ENCODE results near the gene PAX4. TPM values are rescaled to one million over a fixed set of nuclear protein-coding genes. Genes with fewer than 3 reads are reported as not detected.

PAX4 gene
- total RNA-seq, 1 experiment from 2014 or later = not detected

DNA sequence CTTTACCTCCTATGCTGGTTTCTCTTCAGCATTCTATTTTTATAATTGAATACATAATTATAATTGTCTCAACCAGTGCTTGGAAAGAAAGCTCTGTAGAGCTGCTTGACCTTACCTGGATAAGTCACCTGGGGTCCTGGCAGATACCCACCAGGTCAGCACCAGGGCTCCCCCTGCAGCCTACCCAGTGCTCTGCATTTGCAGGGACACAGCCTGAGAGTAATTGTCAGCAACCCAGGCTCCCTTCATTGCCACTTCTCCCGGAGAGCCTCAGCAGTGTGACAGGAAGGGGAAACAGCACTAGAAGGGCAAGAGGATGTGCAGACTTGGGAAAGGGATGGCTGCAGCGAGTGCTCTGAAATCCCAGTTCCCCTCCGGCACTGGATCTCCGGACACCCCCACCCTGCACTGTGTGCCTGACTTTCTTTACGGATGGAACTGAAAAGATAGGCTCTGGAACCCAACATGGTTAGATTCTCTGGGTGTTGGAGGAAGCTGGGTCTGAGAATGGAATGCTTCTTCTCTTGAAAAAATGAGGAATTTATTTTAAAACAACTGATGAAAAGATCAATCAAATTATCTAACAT lies 11.4 kb upstream of the PAX4 start:
- no peak for DNase-seq (ENCODE audit: low read depth)

DNA sequence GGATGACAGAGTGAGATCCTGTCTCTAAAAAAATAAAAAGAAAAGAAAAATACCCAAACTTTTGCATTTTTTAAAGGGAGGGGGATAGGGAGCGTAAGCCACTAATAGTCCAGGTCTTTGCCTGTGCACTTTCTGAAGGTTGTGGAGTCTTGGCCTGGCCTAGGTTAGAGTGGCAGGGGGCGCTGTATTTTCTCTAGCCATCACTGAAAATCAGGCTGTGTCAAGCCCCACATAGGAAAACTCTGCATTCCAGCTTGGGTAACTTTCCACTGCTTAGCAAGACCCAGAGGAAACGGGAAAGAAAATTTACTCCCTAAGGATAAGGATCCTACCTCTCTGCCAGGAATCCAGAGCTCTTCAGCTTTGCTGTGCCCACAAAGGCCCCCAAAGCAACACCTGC lies 10.5 kb upstream of the PAX4 start:
- DNase-seq (ENCODE audit: low read depth) = no peak

DNA sequence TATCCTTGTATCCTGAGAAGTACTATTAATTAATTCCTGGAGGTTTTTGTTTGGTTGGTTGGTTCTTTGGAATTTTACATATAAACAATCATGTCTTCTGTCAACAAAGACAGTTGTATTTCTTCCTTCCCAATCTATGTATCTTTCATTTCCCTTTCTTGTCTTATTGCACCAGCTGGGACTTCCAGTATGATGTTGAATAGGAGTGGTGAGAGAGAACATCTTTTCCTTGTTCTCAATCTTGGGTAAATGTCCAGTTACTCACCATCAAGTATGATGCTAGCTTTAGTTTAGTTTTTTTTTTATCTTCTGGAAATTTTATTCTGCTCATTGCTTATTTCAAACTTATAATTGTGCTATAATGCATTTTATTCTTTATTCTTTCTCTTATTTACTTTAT lies 7.4 kb upstream of the PAX4 start:
- no peak for DNase-seq (ENCODE audit: low read depth)

DNA sequence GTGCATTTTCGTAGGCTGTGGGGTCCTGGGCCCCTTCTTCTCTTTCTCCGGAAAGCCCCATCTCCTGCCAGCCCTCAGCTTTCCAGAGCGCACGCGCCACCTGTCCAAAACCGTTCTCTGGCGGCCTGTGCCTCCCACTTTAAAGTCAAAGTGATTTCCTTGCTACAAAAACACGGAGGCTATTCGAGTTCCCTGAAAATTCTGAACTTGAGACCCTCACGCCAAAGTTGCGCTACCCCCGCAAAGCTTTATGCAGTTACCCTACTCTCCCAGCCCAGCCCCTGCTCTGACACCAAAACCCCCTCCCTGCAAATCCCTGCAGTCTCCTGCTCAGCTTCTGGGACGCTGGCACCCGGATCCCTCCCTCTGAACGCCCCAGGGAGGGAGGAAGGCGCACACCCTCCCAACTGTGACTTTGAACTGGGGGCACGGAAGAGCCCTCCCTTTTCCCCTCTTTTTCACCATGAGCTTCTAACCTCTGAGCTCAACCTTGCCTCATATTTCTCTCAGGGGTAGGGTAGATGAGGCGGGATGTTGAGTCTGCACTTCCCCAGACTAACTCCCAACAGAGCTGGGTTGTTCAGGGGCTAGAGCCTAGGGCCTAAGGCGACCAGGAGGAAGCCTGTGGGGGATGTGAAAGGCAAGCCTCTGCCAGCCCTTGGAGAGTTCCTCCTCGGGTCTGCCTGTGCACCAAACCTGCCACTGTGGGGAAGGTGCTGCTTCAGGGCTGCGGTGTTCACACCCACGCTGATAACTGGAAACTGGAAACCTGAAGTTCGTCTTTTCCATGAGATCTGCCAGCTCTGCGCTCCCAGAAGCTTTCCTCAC lies 2.7 kb upstream of the PAX4 start:
- DNase-seq (ENCODE audit: low read depth) = no peak

DNA sequence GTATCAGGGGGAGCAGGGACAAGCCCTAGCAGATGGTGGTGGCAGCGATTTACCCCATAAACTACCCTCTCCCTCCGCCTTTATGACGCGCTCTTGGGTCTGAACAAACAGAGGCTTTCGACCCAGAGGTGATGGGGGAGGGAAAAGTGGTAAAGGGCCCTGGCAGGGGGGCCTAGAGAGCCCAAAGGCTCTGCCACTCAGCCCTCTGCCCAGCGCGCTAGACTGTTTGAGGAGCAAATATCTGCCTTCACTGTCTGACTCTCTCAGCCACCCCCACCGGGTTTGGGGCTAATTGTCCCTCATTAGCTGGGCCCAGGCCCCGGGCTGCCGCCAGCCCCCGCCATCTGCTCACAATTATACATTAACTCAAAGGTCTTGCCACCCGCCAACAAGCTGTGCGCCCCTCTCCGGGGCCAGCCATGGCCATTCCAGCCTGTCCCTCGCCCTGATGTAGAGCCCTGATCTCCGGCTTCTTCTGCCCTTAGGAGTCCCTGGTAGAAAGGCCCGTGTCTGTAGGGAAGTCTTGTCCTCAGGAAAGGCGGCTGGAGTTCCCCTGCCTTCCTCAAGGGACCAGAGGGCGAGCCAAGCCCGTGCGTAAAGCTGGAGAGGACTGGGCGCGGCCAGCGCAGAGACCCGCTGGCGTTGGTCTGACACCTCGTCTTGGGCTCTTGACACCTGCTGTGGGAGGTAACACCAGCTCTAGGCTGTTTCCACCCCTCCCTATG lies 1.9 kb upstream of the PAX4 start:
- DNase-seq (ENCODE audit: low read depth) = no peak

DNA sequence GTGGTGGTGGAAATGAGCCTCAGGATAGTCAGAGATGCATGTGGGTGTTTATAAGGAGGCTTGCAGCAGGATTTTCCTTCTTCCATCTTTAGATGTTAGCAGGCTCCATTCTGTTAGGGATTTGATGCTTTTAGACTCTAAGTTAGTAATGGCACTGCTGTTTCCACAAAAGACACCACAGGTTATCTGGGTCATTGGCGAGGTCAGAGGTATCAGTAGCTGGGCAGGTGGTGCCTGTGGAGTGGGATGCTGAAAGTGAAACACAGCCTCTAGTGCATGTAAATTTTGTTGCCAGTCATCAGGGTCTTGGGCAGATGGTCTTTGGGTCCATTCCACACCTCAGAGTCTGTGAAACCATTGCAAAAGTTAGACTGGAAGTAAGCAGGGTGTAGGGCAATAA lies 833 bp upstream of the PAX4 start:
- no peak for DNase-seq (ENCODE audit: low read depth)

DNA sequence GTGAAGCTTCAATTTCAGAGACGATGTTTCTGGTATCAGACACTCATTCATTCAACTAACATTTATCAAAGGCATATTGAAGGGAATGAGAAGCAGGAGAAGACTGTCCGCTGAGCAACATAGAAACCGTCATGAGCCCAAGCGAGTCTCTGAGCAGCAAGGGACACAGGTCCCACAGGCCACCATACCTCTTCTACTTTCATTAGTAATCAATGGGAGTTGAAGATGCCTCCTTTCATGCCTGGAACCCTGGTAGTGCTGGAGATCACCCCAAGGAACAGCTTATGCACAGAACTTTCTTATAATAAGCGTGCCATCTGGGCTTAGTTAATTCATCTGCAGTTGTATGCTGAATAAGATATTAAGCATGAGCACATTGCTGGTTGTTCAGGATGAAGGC lies 1.2 kb downstream of the PAX4 start:
- no peak for DNase-seq (ENCODE audit: low read depth)

DNA sequence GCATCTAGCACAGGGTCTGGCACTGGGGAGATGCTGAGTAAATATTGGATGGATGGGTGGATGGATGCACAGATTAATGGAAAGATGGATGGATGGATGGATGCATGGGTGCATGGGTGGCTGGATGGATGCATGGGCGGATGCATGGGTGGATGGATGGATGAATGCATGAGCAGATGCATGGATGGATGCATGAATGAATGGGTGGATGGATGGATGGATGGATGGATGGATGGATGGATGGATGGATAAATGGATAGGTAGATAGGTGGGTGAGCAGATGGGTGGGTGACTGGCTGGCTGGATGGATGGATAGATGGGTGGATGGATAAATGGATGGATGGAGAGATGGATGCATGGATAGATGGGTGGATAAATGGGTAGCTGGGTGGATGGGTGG lies 5.7 kb downstream of the PAX4 start:
- DNase-seq (ENCODE audit: low read depth) = no peak

DNA sequence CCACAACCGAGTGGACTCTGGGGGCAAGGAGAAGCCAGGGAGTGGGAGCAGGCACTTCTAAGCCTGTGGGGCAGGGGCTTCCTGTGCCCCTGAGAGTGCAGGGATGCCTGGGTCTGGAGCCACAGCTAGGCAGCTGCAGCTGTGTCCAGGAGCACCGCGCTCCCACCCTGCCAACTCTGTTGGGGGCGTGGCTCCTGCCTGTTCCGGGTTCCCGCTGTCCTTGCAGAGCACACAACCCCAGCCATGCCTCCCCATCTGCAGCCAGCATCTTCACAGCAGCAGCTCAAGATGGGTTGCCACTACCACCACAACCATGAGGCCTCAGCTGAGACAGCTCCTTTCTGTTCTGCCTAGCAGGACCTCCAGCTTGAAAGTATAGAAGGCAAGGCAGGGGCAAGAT lies 8.6 kb downstream of the PAX4 start:
- no peak for DNase-seq (ENCODE audit: low read depth)

DNA sequence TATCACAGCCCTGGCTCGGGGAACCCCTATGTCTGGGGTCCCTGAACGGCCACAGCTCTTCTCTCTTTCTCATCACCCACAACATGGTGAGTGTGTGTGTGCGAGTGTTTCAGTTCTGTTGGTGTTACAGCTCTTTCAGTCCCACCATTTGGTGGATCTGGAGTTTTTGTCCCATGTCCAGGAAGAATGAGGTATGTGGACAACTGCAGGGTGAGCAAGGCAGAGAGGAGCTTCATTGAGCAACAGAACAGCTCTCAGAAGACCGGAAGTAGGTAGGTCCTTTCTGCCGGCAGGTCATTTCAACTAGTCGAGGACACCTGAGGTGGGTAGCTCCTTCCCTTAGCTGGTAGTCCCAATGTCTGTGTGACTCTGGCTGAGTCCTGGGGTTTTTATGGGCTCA lies 9.5 kb downstream of the PAX4 start:
- no peak for DNase-seq (ENCODE audit: low read depth)

DNA sequence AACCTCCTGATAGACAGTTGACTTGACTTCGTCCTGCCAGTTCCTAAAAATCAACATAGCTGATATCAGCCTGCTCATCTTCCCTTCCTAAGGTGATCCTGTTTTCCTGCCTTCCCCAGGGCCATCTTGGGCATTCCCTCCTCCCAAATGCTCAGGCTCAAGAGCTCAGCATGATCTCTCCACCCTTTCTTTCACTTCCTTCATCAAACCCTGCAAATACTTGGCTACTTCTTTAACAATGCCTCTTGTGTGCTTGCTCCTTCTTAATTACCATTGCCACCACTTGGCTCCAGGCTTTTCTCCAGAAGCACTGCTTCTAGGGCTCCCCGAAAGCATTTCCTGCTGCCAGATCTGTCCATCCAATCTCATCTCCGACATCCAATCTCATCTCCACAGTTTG lies 17.1 kb downstream of the PAX4 start:
- DNase-seq (ENCODE audit: low read depth) = no peak

DNA sequence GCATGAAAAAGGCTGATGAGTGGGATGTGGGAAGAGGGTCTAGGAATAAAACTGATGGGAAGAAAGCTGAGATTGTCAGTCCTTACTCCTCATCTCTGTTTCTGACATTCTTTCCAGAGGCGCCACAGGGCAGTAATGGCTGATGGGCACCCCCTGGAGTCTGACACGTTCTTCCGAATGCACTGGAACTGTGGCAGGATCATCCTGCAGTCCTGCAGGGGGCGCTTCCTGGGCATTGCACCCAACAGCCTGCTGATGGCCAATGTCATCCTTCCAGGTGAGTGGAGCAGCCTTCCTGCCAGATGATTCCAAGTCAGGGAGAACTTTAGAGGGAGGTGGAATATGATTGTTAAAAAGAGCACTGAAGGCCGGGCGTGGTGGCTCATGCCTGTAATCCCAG lies 19.6 kb downstream of the PAX4 start:
- DNase-seq (ENCODE audit: low read depth) = peak; percentile 26

DNA sequence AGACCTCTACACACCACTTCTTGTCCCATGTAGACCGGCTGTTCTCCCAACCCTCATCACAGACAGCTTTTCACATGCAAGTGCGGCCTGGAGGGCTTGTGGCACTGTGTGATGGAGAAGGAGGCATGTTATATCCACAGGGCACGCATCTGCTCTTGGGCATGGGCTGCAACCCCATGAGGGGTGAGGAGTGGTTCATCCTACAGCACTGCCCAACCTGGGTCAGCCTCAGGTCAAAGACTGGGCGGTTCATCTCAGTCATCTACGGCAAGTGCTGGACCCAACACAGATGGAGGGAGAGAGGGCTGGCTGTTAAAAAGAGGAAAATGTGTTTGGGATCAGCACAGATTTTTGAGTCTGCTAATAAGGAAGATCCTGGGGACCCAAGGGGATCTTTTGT lies 22.2 kb downstream of the PAX4 start:
- DNase-seq (ENCODE audit: low read depth) = no peak

DNA sequence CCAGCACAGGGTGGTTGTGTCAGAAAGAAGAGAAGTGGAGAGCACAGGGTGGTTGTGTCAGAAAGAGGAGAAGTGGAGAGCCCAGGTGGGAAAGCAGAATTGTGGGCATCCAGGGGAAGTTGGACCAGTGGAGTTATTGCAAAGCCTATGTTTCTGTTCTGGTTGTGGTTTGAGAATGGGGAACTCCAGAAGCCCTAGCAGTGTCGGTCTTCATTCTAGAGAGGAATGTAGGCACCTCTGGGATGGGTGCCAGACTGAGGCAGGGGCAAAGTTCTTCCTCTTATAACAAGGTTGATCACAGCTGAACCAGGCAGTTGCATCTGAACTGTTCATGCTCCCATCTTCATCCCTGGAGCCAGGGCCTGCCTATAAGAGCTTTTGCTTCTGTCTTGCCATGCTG lies 23.5 kb downstream of the PAX4 start:
- no peak for DNase-seq (ENCODE audit: low read depth)

DNA sequence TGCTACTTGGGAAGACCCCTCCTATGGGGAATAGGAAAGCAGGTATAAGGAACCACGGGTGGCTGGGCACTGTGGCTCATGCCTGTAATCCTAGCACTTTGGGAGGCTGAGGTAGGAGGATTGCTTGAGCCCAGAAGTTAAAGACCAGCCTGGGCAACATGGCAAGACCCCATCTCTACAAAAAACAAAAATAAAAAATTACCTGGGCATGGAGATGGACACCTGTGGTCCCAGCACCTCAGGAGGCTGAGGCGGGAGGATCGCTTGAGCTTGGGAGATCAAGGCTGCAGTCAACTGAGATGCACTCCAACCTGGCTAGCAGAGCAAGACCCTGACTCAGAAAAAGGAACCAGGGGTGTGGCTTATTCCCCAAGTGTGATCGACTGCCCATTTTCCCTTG lies 25.4 kb downstream of the PAX4 start:
- no peak for DNase-seq (ENCODE audit: low read depth)

DNA sequence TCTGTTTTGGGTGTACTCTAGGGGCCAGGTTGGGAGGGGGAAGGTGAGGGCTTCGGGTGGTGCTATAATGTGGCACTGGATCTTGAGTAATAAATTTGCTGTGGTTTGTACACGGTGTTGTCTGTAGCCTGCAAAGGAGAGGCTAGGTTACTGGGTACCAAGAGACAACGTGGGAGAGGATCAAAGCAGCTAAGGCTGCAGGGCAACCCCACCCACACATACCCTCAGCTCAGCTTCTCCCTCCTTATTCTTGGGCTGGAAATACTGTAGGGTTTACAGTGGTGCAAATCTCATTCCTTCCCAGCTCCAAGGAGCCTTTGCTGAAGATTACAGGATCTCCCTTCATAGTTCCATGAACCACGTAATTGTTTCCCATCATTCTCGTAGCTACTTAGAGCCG lies 26.4 kb downstream of the PAX4 start:
- DNase-seq (ENCODE audit: low read depth) = no peak

DNA sequence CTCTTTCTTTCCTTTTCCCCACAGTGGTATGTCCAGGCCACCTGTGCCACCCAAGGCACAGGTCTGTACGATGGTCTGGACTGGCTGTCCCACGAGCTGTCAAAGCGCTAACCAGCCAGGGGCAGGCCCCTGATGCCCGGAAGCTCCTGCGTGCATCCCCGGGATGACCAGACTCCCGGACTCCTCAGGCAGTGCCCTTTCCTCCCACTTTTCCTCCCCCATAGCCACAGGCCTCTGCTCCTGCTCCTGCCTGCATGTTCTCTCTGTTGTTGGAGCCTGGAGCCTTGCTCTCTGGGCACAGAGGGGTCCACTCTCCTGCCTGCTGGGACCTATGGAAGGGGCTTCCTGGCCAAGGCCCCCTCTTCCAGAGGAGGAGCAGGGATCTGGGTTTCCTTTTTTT lies 26.8 kb downstream of the PAX4 start:
- no peak for DNase-seq (ENCODE audit: low read depth)

DNA sequence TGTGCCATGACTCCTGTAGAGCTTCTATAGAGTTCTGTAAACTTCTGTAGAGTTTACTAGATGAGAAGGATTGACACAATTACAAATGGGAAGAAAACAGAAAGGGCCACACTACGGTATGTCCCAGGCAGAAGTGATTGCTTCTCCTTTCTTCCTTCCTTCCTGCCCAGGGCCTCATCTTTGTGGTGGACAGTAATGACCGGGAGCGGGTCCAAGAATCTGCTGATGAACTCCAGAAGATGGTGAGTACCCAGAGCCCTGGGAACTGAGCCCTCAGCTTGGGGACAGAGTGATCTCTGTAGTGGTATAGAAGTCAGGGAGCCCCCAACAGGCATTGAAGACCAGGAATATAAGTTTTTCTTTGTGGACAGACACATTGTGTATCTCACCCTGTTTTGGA lies 28.0 kb downstream of the PAX4 start:
- DNase-seq (ENCODE audit: low read depth) = no peak

DNA sequence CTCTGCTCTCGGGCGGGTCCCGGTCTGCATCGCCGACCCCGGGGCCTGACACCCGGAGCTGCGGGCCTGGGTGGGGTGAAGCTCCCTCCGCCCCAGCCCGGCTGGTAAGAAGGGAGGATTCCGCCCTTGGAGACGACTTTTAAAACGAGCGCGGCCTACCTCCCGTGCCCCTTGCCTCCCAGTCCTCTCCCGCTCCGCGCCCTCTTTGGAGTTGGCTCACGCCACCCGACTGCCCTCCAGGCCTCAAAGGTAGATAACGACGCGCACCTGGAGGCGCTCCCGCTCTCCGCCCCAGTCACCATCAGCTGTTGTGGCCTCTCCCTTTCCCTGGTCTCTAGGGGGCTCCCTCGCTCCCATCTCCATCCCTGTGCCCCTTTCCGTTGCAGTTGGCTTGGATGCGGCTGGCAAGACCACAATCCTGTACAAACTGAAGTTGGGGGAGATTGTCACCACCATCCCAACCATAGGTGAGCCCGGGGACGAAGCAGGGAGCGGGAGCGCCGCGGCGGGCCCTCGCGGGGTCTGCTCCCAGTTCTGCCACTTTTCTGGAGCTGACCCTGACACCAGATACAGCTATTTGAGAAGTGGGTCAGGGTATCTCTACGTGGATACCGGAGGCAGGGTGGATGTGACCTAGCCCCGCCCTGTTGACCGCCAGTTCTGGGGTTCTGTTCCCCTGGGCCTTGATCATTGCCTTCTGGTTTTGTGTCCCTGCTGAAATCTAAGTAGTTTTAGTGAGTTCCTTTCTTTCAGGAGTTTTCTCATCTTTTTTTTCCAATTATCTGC lies 29.1 kb downstream of the PAX4 start:
- DNase-seq (ENCODE audit: low read depth) = peak; percentile 62

DNA sequence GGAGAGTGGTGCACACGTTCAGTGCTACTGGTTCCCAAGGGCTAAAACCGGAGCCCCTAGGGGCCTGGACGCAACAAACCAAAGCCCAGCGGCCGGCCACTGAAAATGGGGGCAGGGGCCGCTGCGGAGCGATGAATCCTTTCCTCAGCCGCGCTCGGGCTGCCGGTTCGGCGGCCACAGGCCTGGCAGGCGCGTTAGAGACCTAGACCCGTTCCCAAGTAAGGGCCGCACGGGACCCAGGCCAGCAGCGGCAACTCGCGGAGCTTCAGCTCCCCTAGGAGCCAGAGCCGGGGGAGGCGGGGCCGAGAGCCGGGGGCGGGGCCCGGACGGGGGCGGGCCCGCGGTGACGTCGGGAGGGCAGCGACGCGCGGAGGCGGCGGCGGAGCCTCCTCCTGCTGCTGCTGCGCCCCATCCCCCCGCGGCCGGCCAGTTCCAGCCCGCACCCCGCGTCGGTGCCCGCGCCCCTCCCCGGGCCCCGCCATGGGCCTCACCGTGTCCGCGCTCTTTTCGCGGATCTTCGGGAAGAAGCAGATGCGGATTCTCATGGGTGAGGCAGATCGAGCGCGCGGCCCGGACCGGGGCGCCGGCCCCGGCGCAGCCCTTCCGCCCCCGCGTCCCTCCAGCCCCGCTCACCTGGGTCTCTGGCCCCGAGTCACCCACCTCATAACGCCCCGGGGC lies 29.8 kb downstream of the PAX4 start, which contains the start of gene ARF5:
Gene ARF5, plus strand, starts transcription at position 393 of the 678 bp plus-strand sequence. Its CDS starts 88 bp downstream, at position 481.
- DNase-seq (ENCODE audit: low read depth) = peak; percentile 31

DNA sequence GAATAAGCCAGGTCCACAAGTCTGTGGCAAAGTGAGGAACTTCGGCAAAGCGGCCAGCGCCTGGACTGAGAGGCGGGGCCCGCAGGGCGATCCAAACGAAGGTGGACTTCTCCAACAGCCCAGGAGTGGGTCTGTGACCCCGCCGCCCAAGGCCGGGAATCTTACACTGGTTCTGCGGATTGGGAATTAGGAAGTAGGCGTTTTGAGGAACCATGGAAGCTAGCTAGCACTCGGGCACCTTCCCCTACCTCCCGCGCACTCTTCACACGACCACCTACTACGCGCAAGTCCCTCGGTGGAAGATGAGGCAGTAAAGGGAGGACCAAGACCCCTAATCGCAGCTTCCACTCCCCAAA lies 30.3 kb downstream of the PAX4 start:
- no peak for DNase-seq (ENCODE audit: low read depth)
